NCI-H187 (cell line): ENCODE data around the gene NRXN3.

Experiments
- DNase-seq, 2 experiments: peaks; one replicate each; lab custom pipeline; 2025; lab: John Stamatoyannopoulos, UW

NRXN3 gene

GRCh38 chr14:79580414-79580813 lies 1410.2 kb downstream of the NRXN3 start:
- no peak for DNase-seq

DNA sequence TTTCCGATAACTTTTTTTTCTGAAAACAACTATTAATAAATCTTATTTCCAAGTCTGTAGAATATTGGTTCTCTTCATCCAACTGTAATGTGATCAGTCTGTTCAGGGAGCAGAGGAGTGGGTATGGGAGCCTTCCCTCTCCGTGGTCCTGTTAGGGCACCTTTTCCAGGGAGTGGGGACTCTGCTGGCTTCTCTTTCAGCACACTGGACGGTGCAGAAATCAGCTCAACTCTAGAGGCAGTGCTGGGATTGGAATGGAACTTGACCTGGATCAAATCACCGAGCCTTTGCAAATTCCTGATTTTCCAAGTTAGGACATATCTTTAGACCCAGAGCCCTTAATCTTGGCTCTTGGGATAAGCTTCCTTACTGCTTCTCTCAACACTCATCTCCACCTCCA lies 1410.7 kb downstream of the NRXN3 start:
- no peak for DNase-seq

DNA sequence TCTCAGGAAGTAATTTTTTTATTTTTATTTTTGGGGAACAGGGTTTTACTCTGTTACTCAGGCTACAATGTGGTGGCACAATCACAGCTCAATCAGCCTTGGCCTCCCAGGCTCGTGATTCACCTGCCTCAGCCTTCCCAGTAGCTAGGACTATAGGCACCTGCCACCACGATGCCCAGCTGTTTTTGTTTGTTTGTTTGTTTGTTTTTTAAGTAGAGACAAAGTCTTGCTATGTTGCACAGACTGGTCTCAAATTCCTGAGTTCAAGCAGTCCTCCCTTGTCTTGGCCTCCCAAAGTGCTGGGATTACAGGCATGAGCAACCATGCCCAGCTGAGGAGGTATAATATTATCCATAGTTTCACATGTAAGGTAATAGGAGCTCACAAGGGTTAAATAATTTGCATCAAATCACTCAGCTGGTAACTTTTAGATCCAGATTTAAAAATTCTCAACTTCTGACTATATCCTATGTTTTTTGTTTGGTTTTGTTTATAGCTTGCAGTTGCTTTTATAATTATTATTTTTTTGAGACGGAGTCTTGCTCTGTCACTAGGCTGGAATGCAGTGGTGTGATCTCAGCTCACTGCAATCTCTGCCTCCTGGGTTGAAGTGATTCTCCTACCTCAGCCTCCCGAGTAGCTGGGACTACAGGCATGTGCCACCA lies 1411.9 kb downstream of the NRXN3 start:
- DNase-seq: no peak

DNA sequence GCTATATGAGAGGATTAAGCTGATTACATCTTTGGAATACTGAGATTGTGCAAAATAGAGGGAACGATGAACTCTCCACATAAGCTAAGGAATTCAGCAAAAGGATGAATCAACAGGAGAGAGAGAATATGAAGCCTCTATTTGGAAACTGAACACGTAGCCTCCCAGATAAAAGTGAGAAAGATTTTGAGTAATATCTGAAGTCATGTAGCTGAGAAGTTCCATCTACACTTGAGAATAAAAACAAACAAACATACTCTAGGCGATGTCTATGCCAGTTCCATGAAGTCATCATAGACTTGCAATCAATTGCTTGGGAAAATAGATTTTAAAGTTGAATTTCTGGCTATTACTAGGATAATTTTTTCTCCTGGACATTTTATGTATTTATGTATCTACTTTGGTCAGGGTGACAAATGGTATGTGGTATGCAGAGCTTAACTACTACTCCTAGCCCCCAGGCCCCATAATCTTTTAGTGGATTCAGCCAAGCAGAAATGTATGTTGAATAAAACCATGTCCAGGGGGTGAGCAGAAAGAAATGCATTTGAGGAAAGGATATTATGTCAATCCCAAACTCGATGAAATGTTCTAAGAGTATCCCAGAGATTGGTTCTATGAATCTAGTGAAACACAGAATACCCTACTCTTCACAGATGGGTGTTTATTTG lies 1413.7 kb downstream of the NRXN3 start:
- no peak for DNase-seq

GRCh38 chr14:79584679-79585078 lies 1414.5 kb downstream of the NRXN3 start:
- no peak for DNase-seq

DNA sequence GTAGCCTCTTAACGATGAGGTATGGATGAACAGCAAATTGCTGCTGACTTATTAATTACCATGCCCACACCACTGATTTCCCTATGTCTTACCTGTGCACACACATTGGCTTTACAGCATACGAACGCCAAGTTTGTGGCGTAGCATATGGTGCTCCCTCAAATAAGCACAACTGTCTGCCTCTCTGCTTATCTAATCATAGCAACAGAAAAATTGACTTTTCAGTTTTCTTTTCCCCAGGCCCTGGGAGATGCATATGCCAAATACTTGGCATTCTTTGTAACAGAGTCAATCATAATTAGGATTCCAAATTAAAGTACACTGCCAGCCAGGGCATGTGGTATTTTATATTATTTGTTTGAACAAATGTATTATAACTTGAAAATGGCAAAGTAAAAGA lies 1415.7 kb downstream of the NRXN3 start:
- no peak for DNase-seq

DNA sequence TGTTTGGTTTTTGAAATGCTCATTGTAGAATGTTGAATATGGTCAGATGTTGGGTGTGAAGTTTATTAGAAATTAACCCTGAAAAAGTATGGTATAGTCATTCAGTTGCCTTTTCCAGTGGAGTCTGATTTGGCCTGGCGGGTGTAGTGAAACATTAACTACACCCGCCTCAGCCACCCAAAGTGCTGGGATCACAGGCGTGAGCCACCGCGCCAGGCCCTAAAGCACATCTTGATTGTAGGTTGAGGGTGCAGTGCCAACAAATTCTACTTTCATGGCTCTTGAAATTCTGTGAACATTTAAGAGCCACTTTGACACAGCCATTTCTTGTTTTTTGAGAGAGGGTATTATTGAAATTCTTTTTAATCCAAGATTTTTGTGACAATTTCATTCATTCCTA lies 1416.2 kb downstream of the NRXN3 start:
- DNase-seq: no peak

- no peak for DNase-seq
Observed at GRCh38 chr14:79586989-79587598, 1416.9 kb downstream of the NRXN3 start.

GRCh38 chr14:79587875-79588274 lies 1417.7 kb downstream of the NRXN3 start:
- DNase-seq: no peak

- DNase-seq: no peak
Observed at GRCh38 chr14:79588398-79588797, 1418.2 kb downstream of the NRXN3 start.

DNA sequence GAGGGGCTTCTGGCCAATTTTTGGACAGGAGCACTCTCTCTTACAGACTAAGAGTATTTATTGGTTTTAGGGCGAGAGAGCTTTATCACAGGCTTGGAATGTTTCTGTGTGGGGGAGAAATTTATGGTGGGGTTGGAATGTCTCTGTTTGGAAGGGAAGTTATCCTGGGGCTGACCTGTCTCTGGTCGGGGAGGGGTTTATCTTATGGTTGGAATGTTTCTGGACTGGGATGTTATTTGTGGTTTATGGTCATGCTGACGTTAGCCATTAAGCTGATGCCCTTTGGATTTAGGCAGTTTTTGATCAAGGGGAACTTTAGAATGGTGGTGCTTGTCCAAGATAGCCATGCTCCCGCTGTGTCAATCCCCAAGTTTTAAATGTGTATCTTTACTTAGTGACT lies 1426.4 kb downstream of the NRXN3 start:
- no peak for DNase-seq

- no peak for DNase-seq
Observed at GRCh38 chr14:79597566-79597965, 1427.4 kb downstream of the NRXN3 start.

DNA sequence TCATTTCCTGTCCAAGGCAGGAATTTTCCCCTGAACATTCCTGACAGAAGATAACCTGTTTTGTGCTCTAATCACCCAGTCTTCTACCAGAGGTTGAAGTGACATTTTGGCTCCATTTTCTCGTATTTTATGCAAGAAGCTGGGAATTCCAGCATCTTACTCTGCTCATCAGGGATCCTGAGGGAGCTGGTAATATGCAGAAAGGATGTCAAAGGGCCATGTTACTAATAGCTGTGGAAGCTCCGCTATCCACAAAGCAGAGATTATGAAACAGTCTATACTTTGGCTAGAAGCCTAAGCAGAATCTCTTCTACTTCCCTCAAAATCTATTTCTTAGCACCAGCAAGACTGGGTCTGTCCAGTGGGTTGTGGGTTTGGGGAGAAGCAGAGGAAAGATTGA lies 1428.2 kb downstream of the NRXN3 start:
- DNase-seq: no peak

DNA sequence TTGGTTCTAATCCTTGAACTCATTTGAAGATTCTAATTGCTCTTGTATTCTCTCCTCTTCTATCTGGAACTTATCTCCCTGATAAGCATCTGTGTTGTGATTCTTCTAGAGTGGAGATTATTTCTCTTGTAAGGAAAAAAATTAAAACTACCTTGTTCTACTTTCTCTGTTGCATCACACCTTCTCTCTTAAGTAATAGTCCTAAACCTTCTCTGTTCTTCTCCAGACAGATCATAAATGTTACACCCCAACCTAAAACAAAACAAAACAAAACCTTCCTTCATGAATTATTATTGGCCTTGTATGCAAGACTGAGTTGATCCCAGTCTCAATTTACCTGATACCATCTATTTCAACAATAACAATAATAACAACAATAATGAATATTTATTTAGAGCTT lies 1429.1 kb downstream of the NRXN3 start:
- DNase-seq: no peak

DNA sequence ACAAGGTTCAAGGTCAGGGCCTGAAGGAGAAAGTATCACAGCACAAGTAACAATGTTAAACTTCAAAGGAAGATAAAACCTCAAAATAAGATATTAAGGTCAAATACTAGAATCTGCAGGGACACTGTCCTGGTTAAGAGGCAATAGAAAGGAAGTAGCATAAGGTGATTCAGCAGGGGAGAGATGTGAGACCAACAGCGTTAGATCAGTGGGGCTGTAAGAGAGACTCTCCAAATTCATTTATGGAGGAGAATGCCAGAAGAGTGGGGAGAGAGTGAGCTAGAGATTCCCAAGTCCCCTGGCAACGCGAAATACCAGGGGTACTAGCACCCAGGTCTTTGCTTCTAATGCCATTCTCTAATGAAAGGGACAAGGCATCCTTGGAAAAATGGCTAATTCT lies 1430.2 kb downstream of the NRXN3 start:
- DNase-seq: no peak

- no peak for DNase-seq
Observed at GRCh38 chr14:79601579-79601978, 1431.4 kb downstream of the NRXN3 start.

DNA sequence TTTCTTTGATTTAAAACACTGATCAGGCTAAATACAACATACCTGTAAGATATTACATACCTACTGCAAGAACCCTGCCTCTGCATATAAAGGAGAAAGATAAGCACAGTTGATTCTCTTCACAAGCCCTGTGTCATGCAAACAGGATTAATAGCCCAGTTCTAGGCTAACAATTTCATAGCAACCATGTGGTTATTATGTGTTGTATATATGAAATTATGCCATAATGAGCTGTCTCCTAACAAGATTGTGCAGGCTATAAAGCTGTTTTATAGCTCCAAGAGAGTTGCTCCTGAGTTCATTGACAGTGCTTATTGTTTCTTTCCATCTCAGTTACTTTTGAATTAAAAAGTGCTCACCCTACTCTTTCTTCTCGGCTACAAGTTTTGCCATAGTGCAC lies 1431.9 kb downstream of the NRXN3 start:
- no peak for DNase-seq

- DNase-seq: no peak
Observed at GRCh38 chr14:79602742-79603141, 1432.6 kb downstream of the NRXN3 start.

GRCh38 chr14:79605849-79606248 lies 1435.7 kb downstream of the NRXN3 start:
- peak; percentile 14 to 21 for DNase-seq

- no peak for DNase-seq
Observed at GRCh38 chr14:79608446-79608845, 1438.3 kb downstream of the NRXN3 start.

DNA sequence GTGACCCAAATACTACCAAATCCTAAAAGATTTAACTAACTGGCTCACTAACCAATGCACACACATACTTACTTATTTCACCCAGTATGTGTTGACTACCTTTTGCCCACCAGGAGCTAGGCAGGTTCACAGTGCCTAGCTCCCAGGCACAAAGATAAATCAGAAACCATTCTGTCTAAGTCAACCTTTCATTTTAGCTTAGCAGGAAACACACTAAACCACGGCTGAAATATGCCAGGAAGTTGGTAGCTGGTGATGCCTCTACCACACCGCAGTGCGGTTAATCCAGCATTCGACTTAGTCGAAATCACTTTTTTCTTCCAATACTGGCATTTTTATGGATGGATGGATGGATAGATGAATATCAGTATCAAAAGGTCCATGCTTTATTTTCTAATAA lies 1443.5 kb downstream of the NRXN3 start:
- DNase-seq: no peak

DNA sequence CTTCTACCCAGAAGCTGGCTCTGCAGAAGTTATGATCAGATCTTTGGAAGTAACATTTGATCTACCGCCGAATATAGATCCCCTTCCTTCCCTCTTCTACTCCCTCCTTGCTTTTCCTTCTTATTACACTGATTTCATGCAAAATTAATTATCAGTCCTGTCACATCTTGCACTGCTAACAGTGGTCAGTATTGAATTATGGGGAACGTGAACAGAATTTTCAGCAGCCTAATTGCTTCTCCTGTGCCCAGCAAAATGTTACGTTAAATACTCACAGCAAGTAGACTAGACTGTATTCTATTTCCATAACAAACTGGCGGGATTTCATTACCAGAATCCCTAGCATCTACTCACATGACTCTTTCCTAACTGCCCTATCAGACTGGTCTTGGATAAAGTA lies 1444.3 kb downstream of the NRXN3 start:
- DNase-seq: no peak

DNA sequence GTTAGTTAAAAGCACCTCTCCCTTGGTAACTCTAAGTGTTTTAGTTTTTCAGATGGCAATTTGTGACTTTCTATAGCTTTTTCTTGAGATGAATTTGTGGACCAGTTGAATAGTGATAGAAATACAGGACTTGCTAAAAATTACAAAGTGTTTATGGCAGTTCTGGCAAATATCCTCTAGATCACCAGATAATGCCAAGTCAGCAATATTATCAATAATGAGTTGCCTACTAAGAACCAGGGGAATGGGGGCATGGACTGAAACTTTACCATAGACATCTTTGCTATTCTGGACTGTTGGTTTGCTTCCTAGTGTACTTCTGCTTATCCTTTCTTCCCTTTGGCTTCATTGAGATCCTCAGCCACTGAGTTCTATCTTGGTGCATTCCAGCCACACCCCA lies 1456.9 kb downstream of the NRXN3 start:
- DNase-seq: no peak
